Panc1 (cell line): ENCODE measurements around the gene RUNX3.

Source experiments
- CTCF ChIP-seq: fragments of 450-650 bp; IDR thresholded peaks from 2 replicates; pipeline ENCODE4 v1.5.1; 2017; ENCODE audit warnings: mild to moderate bottlenecking
- POLR2AphosphoS5 ChIP-seq: IDR thresholded peaks from 2 replicates; pipeline ENCODE4 v1.6.1; 2012; ENCODE audit warnings: mild to moderate bottlenecking, low read depth, low read length, moderate library complexity
- REST ChIP-seq, 2 experiments: IDR thresholded peaks; 2 replicates each; pipeline ENCODE4 v1.6.1; 2011 to 2012; ENCODE audit warnings: low read depth in 2 of 2, control low read depth in 1 of 2, low read length in 1 of 2, mild to moderate bottlenecking in 1 of 2, moderate library complexity in 1 of 2; ENCODE audit not compliant: insufficient read depth in 1 of 2
- SIN3A ChIP-seq: IDR thresholded peaks from 2 replicates; pipeline ENCODE4 v1.6.1; 2012; ENCODE audit warnings: low read depth, mild to moderate bottlenecking, low read length, moderate library complexity, borderline replicate concordance; ENCODE audit not compliant: insufficient read depth
- TCF7L2 ChIP-seq: IDR thresholded peaks from 2 replicates; pipeline ENCODE4 v1.6.1; 2011; ENCODE audit warnings: mild to moderate bottlenecking, low read depth, low read length, inconsistent platforms

GRCh38 chr1:24942789-24943188, 12.7 kb upstream of the RUNX3 start:
- TF ChIP-seq CTCF = no peak
- TF ChIP-seq REST (IDR thresholded peaks at IDR 0.05; ENCODE audit: insufficient read depth in 1 of 2, low read depth in 2 of 2, low read length in 1 of 2) = no peak
- TF ChIP-seq SIN3A = no peak
- no peak for TF ChIP-seq POLR2AphosphoS5
- no peak for TF ChIP-seq TCF7L2
